IMR-90 (cell line): ENCODE measurements around the gene RBMXL3. TPM values are rescaled to one million over a fixed set of nuclear protein-coding genes. Genes with fewer than 3 reads are reported as not detected.

ENCODE experiments used
- ATAC-seq: fragments of 200-7000 bp; cut with Tn5 transposase; 2 replicates; pipeline ENCODE4 v1.9.1; 2020; ENCODE audit warnings: low read depth, mild to moderate bottlenecking, moderate library complexity
- BruUV-seq: library from RNA; stranded (reverse); fragments of 400-500 nt; replicated peaks from 2 replicates; lab custom pipeline; 2021; lab: Mats Ljungman, UMichigan
- CTCF ChIA-PET: fragments of 300-600 bp; formaldehyde crosslinking; extraction: SDS; loops from one replicate; lab custom pipeline; 2021; ENCODE audit warnings: antibody characterized with exemption; lab: Yijun Ruan, JAX
- POLR2A ChIA-PET: fragments of 300-600 bp; sonication (Branson Sonifier 250); formaldehyde crosslinking; loops from one replicate; lab custom pipeline; 2022; ENCODE audit warnings: antibody characterized with exemption; ENCODE audit not compliant: unreplicated experiment; lab: Charles Lee
- DNase-seq: peaks from one replicate; pipeline ENCODE4 v3.0.0; 2013
- H2AFZ ChIP-seq: replicated peaks from 2 replicates; pipeline ENCODE3; 2013; ENCODE audit warnings: low read length, mild to moderate bottlenecking; ENCODE audit not compliant: poor library complexity
- H2AK5ac ChIP-seq: 2 replicates; pipeline ENCODE4 v1.6.1; 2013; ENCODE audit warnings: low read depth, low read length, inconsistent platforms
- H2AK9ac ChIP-seq: replicated peaks from 2 replicates; pipeline ENCODE3; 2013; ENCODE audit warnings: mild to moderate bottlenecking, low read depth, low read length, moderate library complexity; ENCODE audit not compliant: poor library complexity
- H2BK120ac ChIP-seq: 2 replicates; pipeline ENCODE4 v1.6.1; 2013; ENCODE audit warnings: low read depth, low read length, inconsistent platforms
- H2BK15ac ChIP-seq: 3 replicates; pipeline ENCODE4 v1.6.1; 2013; ENCODE audit warnings: low read depth, low read length, inconsistent platforms
- H2BK20ac ChIP-seq: 2 replicates; pipeline ENCODE4 v1.6.1; 2013; ENCODE audit warnings: low read depth, mild to moderate bottlenecking, inconsistent platforms, low read length, moderate library complexity
- H2BK5ac ChIP-seq: 2 replicates; pipeline ENCODE4 v1.6.1; 2013; ENCODE audit warnings: mild to moderate bottlenecking, low read depth, low read length, inconsistent platforms; ENCODE audit not compliant: poor library complexity, severe bottlenecking
- H3K14ac ChIP-seq: replicated peaks from 2 replicates; pipeline ENCODE4 v1.6.1; 2013; ENCODE audit warnings: low read depth, low read length, inconsistent platforms
- H3K18ac ChIP-seq: 2 replicates; pipeline ENCODE4 v1.6.1; 2013; ENCODE audit warnings: low read depth, low read length, control low read depth
- H3K23ac ChIP-seq: 2 replicates; pipeline ENCODE4 v1.6.1; 2013; ENCODE audit warnings: low read depth, low read length, inconsistent platforms
- H3K27ac ChIP-seq: 2 replicates; pipeline ENCODE4 v1.5.1; 2013; ENCODE audit warnings: mild to moderate bottlenecking, control low read depth, low read length; ENCODE audit not compliant: insufficient read depth
- H3K27me3 ChIP-seq: 2 replicates; pipeline ENCODE4 v1.6.1; 2013; ENCODE audit warnings: low read length; ENCODE audit not compliant: control insufficient read depth, insufficient read depth
- H3K36me3 ChIP-seq: 2 replicates; pipeline ENCODE4 v1.6.1; 2013; ENCODE audit warnings: low read length, mixed read lengths; ENCODE audit not compliant: control insufficient read depth, insufficient read depth
- H3K4ac ChIP-seq: 2 replicates; pipeline ENCODE4 v1.6.1; 2013; ENCODE audit warnings: low read depth, low read length, inconsistent platforms
- H3K4me1 ChIP-seq: 2 replicates; pipeline ENCODE4 v1.6.1; 2013; ENCODE audit warnings: low read length, mixed read lengths; ENCODE audit not compliant: control insufficient read depth, insufficient read depth
- H3K4me2 ChIP-seq: 2 replicates; pipeline ENCODE4 v1.6.1; 2013; ENCODE audit warnings: low read depth, mild to moderate bottlenecking, control low read depth, low read length, moderate library complexity
- H3K4me3 ChIP-seq: 2 replicates; pipeline ENCODE4 v1.5.1; 2013; ENCODE audit warnings: low read depth, mild to moderate bottlenecking, control low read depth, low read length, moderate library complexity; ENCODE audit not compliant: insufficient read depth
- H3K56ac ChIP-seq: 2 replicates; pipeline ENCODE4 v1.6.1; 2013; ENCODE audit warnings: low read length, inconsistent platforms; ENCODE audit not compliant: insufficient read depth; ENCODE audit errors: extremely low read depth
- H3K79me1 ChIP-seq, 2 experiments: 2 replicates each; pipeline ENCODE4 v1.6.1; 2013; ENCODE audit warnings: low read length in 2 of 2, inconsistent platforms in 1 of 2, low read depth in 1 of 2
- H3K9ac ChIP-seq: 2 replicates; pipeline ENCODE4 v1.6.1; 2013; ENCODE audit warnings: low read depth, low read length, control low read depth
- H3K9me1 ChIP-seq: 2 replicates; pipeline ENCODE4 v1.6.1; 2013; ENCODE audit warnings: low read length, inconsistent platforms; ENCODE audit not compliant: insufficient read depth
- H3K9me3 ChIP-seq: 2 replicates; pipeline ENCODE4 v1.6.1; 2013; ENCODE audit warnings: low read length; ENCODE audit not compliant: control insufficient read depth, insufficient read depth
- H4K20me1 ChIP-seq: 2 replicates; pipeline ENCODE4 v1.6.1; 2013; ENCODE audit warnings: low read length, inconsistent platforms; ENCODE audit not compliant: insufficient read depth
- H4K5ac ChIP-seq: 2 replicates; pipeline ENCODE4 v1.6.1; 2013; ENCODE audit warnings: mild to moderate bottlenecking, low read depth, low read length, control low read depth
- H4K8ac ChIP-seq, 2 experiments: 2 replicates each; pipeline ENCODE4 v1.6.1; 2013; ENCODE audit warnings: low read depth in 2 of 2, low read length in 2 of 2, control low read depth in 1 of 2, inconsistent platforms in 1 of 2
- H4K91ac ChIP-seq: 2 replicates; pipeline ENCODE4 v1.6.1; 2013; ENCODE audit warnings: low read depth, low read length, inconsistent platforms; ENCODE audit not compliant: insufficient read depth
- CHD1 ChIP-seq: IDR thresholded peaks from 2 replicates; pipeline ENCODE4 v1.6.1; 2012; ENCODE audit warnings: low read depth, low read length, improper control_type of control experiment
- RCOR1 ChIP-seq: IDR thresholded peaks from 2 replicates; pipeline ENCODE4 v1.6.1; 2012; ENCODE audit warnings: mild to moderate bottlenecking, low read length, improper control_type of control experiment; ENCODE audit not compliant: insufficient replicate concordance
- RFX5 ChIP-seq: IDR thresholded peaks from 2 replicates; pipeline ENCODE4 v1.8.0; 2012; ENCODE audit warnings: low read depth, mild to moderate bottlenecking, low read length, moderate library complexity
- SMC3 ChIP-seq: fragments of 150-350 bp; IDR thresholded peaks from 2 replicates; pipeline ENCODE4 v1.6.1; 2016; ENCODE audit warnings: low read depth, mild to moderate bottlenecking, antibody characterized with exemption, low read length, moderate library complexity
- WGBS, 2 experiments: methylation state at CpG; one replicate each; pipeline versions ENCODE4 v1.1.5 to v1.1.7; 2013; ENCODE audit warnings: missing lambda C conversion rate in 2 of 2; ENCODE audit not compliant: insufficient read length in 1 of 2; ENCODE audit errors: extremely low coverage in 2 of 2; 5-methylcytosine and 5-hydroxymethylcytosine counted together
- dilution Hi-C: fragments of 300-500 bp; cut with HindIII; formaldehyde crosslinking; loops from one replicate; pipeline ENCODE4 v1.14.3; 2018; ENCODE audit warnings: low sequenced_read_pairs; ENCODE audit not compliant: unreplicated experiment
- in situ Hi-C: fragments of 300-500 bp; cut with MboI; formaldehyde crosslinking; loops from 3 replicates; pipeline ENCODE4 v1.14.3; 2019; ENCODE audit warnings: low sequenced_read_pairs, inconsistent platforms, mixed read lengths
- intact Hi-C: fragments of 100-400 bp; cut with micrococcal nuclease; formaldehyde crosslinking; loops from 2 replicates; pipeline ENCODE4 v1.10.0; 2022
- polyA plus RNA-seq, 3 experiments: library from polyadenylated mRNA; depleted of rRNA; stranded (reverse); fragments of >200 nt; gene quantifications; 2 replicates each; pipeline ENCODE4 v1.2.3, GENCODE V29; 2012; ENCODE audit warnings: low replicate concordance in 1 of 3
- total RNA-seq: library from RNA; depleted of rRNA; stranded (reverse); fragments of >200 nt; gene quantifications from 2 replicates; pipeline ENCODE4 v1.2.3, GENCODE V29; 2012

The RBMXL3 gene
- total and polyA plus RNA-seq, 2 of the 4 experiments (the other 2 are of a cell fraction): not detected

GRCh38 chrX:115190636-115191489, 1.7 kb downstream of the RBMXL3 start:
- ChIA-PET POLR2A (no interaction called here), CTCF (no interaction called here)
- ATAC-seq: no peak
- H3K18ac ChIP-seq: no peak overlapping the region
- H4K8ac ChIP-seq: no peak overlapping the region
- no peak overlapping the region for H2BK120ac ChIP-seq
- TF ChIP-seq RCOR1 (no peak), RFX5 (no peak), CHD1 (no peak), SMC3 (no peak)
- no peak overlapping the region for H4K91ac ChIP-seq
- no peak overlapping the region for H3K4me3 ChIP-seq
- WGBS, 2 experiments: 95% methylated on average over 40 of the region's 64 CpGs; no CpG with 5 or more reads in 1 of the 2 experiments
- H3K56ac ChIP-seq: no peak overlapping the region
- H3K9ac ChIP-seq: no peak overlapping the region
- DNase-seq: no peak
- no peak overlapping the region for H3K4ac ChIP-seq
- no peak overlapping the region for H3K14ac ChIP-seq
- no peak overlapping the region for H2BK15ac ChIP-seq
- H2BK20ac ChIP-seq: no peak overlapping the region
- BruUV-seq: no TSS peak
- no peak overlapping the region for H3K23ac ChIP-seq
- no peaks in the 10 kb centered on the region for H3K9me1 ChIP-seq
- H2AFZ ChIP-seq: no peak overlapping the region
- H2BK5ac ChIP-seq: no peak overlapping the region
- H3K27me3 ChIP-seq: no peaks in the 10 kb centered on the region
- in situ Hi-C loops (no loop called here), dilution Hi-C loops (no loop called here), intact Hi-C loops (no loop called here)
- H3K36me3 ChIP-seq: no peaks in the 10 kb centered on the region; the same call in 1 of the 2 replicates
- H3K4me2 ChIP-seq: no peak overlapping the region
- H4K20me1 ChIP-seq: no peaks in the 10 kb centered on the region; the same call in 1 of the 2 replicates
- H3K79me1 ChIP-seq: peaks cover 0 to 4% of the 10 kb centered on the region in 2 experiments; a peak in 2 of 4 replicates
- H2AK5ac ChIP-seq: no peak overlapping the region
- H4K5ac ChIP-seq: no peak overlapping the region
- peaks cover 14% of the 10 kb centered on the region; the same call in 1 of the 2 replicates for H3K9me3 ChIP-seq
- no peak overlapping the region for H2AK9ac ChIP-seq
- H3K27ac ChIP-seq: no peak overlapping the region
- H3K4me1 ChIP-seq: no peaks in the 10 kb centered on the region
